ENCODE data around the gene ZNF662. TPM values are rescaled to one million over a fixed set of nuclear protein-coding genes. Genes with fewer than 3 reads are reported as not detected.
A peak's percentile ranks its signal among the peaks of the same experiment; 100 is the strongest.

The ZNF662 gene
- total and polyA plus RNA-seq, 2 of the 13 experiments (the other 11 are each of a cell fraction or from before 2014, with no cell fraction given), result not detected

DNA sequence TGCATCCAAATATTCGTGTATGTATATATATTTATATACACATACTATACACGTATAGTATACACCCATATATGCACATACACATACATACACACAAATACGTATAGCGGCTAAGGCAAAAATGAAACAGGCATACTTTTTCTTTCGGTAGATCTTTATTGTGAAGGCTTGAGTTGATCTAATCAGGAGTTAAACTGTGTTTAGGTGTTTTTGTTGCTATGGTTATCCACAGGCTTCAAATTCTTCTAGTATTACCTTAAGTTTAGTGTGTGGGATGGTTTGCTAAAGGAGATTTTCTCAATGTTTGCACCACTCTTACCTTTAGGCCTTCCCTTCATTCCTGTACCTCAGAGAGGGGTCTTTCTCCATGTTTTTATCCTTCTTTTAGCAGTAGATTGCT is 28.2 kb downstream of the ZNF662 start (continued):
- TF ChIP-seq HNRNPH1 (optimal IDR thresholded peaks at IDR 0.05; ENCODE audit: low read depth, low read length), result no peak
- TF ChIP-seq ZNF567 (CRISPR knock-in tag; IDR thresholded peaks at IDR 0.05; ENCODE audit: borderline replicate concordance), result no peak
- TF ChIP-seq SAP130 (CRISPR knock-in tag; IDR thresholded peaks at IDR 0.05; ENCODE audit: low read depth), result no peak
- no peak for TF ChIP-seq SMARCC2 (IDR thresholded peaks at IDR 0.05)
- TF ChIP-seq NR2C2 (CRISPR knock-in tag; IDR thresholded peaks at IDR 0.05; ENCODE audit: borderline replicate concordance), result no peak
- no peak for TF ChIP-seq ZNF484 (CRISPR knock-in tag; IDR thresholded peaks at IDR 0.05; ENCODE audit: borderline replicate concordance, low read depth)
- TF ChIP-seq CBX2 (IDR thresholded peaks at IDR 0.05; ENCODE audit: low read depth, low read length), result no peak
- no peak for TF ChIP-seq CBX2 (CRISPR knock-in tag; IDR thresholded peaks at IDR 0.05; ENCODE audit: low read depth)
- TF ChIP-seq, protein P1, sequence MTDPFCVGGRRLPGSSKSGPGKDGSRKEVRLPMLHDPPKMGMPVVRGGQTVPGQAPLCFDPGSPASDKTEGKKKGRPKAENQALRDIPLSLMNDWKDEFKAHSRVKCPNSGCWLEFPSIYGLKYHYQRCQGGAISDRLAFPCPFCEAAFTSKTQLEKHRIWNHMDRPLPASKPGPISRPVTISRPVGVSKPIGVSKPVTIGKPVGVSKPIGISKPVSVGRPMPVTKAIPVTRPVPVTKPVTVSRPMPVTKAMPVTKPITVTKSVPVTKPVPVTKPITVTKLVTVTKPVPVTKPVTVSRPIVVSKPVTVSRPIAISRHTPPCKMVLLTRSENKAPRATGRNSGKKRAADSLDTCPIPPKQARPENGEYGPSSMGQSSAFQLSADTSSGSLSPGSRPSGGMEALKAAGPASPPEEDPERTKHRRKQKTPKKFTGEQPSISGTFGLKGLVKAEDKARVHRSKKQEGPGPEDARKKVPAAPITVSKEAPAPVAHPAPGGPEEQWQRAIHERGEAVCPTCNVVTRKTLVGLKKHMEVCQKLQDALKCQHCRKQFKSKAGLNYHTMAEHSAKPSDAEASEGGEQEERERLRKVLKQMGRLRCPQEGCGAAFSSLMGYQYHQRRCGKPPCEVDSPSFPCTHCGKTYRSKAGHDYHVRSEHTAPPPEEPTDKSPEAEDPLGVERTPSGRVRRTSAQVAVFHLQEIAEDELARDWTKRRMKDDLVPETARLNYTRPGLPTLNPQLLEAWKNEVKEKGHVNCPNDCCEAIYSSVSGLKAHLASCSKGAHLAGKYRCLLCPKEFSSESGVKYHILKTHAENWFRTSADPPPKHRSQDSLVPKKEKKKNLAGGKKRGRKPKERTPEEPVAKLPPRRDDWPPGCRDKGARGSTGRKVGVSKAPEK (CRISPR knock-in tag; IDR thresholded peaks at IDR 0.05; ENCODE audit: borderline replicate concordance), result no peak
- no peak for TF ChIP-seq ZFY (CRISPR knock-in tag; IDR thresholded peaks at IDR 0.05)
- TF ChIP-seq MEF2D (CRISPR knock-in tag; IDR thresholded peaks at IDR 0.05), result no peak

DNA sequence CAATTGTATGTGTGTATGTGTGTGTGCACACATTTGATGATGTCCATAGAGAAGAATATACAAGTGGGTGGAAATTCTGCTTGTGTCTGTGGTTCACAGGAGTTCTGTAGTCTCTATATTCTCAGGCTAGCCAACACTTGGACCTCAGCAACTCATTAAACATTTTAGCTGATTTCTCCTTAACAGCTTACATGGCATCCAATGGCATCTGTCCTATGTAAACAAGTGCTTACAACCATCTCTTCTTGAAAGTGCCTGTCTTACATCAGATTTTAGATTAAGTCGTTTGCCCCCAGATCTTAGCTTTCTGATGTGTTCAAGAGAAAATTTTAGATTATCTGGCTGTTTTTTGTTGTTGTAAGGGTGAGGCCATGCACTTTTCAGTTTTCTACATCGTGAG is 29.0 kb downstream of the ZNF662 start:
- in situ Hi-C loops (cut with HindIII; ENCODE audit: extremely low pct_ligation_motif_present, low pct_unique_long_range_greater_than_20kb) (no loop called here), intact Hi-C loops (cut with micrococcal nuclease; ENCODE audit: unreplicated experiment) (no loop called here)
- Histone ChIP-seq H3K27me3 (ENCODE audit: control insufficient read depth in 1 of 2, insufficient read depth in 2 of 2, low read length in 2 of 2) (peaks cover 0 to 6% of the 10 kb centered on the region in 2 experiments; a peak in 2 of 5 replicates), H3K4me3 (replicated peaks in 1 of 3; ENCODE audit: insufficient read depth in 1 of 3, low read depth in 2 of 3, low read length in 3 of 3) (no peak overlapping the region), H3K9ac (ENCODE audit: insufficient read depth, low read depth, low read length) (no peak overlapping the region), H3K4me2 (ENCODE audit: low read depth, low read length) (no peak overlapping the region), H3K36me3 (replicated peaks in 1 of 2; ENCODE audit: control insufficient read depth in 1 of 2, insufficient read depth in 2 of 2, low read length in 2 of 2) (no peaks in the 10 kb centered on the region), H3K4me1 (ENCODE audit: insufficient read depth, low read length) (no peaks in the 10 kb centered on the region), H3K9me3 (ENCODE audit: low read length) (no peaks in the 10 kb centered on the region), H4K20me1 (ENCODE audit: insufficient read depth, low read length) (no peaks in the 10 kb centered on the region), H3K79me2 (ENCODE audit: insufficient read depth, low read length) (no peaks in the 10 kb centered on the region), H2AFZ (ENCODE audit: low read length) (no peak overlapping the region), H3K27ac (ENCODE audit: extremely low read length, insufficient read depth, low read length) (no peak overlapping the region)
- 0% methylated on average over 2 of the region's 2 CpGs for WGBS (ENCODE audit: low lambda C conversion rate)
- BruUV-seq (replicated peaks), result no TSS peak
- ChIA-PET POLR2A (no interaction called here), CTCF (ENCODE audit: low intra/inter-chr PET ratio, low total read pairs) (no interaction called here)
- no peak for FAIRE-seq
- ATAC-seq, result no peak
- no peak for DNase-seq (ENCODE audit: low spot score)
- TF ChIP-seq, protein P2, sequence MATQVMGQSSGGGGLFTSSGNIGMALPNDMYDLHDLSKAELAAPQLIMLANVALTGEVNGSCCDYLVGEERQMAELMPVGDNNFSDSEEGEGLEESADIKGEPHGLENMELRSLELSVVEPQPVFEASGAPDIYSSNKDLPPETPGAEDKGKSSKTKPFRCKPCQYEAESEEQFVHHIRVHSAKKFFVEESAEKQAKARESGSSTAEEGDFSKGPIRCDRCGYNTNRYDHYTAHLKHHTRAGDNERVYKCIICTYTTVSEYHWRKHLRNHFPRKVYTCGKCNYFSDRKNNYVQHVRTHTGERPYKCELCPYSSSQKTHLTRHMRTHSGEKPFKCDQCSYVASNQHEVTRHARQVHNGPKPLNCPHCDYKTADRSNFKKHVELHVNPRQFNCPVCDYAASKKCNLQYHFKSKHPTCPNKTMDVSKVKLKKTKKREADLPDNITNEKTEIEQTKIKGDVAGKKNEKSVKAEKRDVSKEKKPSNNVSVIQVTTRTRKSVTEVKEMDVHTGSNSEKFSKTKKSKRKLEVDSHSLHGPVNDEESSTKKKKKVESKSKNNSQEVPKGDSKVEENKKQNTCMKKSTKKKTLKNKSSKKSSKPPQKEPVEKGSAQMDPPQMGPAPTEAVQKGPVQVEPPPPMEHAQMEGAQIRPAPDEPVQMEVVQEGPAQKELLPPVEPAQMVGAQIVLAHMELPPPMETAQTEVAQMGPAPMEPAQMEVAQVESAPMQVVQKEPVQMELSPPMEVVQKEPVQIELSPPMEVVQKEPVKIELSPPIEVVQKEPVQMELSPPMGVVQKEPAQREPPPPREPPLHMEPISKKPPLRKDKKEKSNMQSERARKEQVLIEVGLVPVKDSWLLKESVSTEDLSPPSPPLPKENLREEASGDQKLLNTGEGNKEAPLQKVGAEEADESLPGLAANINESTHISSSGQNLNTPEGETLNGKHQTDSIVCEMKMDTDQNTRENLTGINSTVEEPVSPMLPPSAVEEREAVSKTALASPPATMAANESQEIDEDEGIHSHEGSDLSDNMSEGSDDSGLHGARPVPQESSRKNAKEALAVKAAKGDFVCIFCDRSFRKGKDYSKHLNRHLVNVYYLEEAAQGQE (IDR thresholded peaks at IDR 0.05; ENCODE audit: borderline replicate concordance in 1 of 2, low read depth in 1 of 2, low read length in 2 of 2), result peak in 1 of 2 experiments; percentile 82; a peak in 2 of 4 replicates
- TF ChIP-seq, protein P3, sequence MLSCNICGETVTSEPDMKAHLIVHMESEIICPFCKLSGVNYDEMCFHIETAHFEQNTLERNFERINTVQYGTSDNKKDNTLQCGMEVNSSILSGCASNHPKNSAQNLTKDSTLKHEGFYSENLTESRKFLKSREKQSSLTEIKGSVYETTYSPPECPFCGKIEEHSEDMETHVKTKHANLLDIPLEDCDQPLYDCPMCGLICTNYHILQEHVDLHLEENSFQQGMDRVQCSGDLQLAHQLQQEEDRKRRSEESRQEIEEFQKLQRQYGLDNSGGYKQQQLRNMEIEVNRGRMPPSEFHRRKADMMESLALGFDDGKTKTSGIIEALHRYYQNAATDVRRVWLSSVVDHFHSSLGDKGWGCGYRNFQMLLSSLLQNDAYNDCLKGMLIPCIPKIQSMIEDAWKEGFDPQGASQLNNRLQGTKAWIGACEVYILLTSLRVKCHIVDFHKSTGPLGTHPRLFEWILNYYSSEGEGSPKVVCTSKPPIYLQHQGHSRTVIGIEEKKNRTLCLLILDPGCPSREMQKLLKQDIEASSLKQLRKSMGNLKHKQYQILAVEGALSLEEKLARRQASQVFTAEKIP (CRISPR knock-in tag; IDR thresholded peaks at IDR 0.05; ENCODE audit: borderline replicate concordance), result no peak
